Rectal smooth muscle tissue (tissue), 1 donor: ENCODE measurements around the gene TICAM2.

Experiments used
- H3K27ac ChIP-seq: one replicate; pipeline ENCODE4 v1.7.0; 2013; ENCODE audit warnings: low read depth, low read length, inconsistent platforms
- H3K27me3 ChIP-seq: one replicate; pipeline ENCODE4 v1.7.0; 2013; ENCODE audit warnings: low read length; ENCODE audit not compliant: control insufficient read depth, insufficient read depth
- H3K36me3 ChIP-seq: one replicate; pipeline ENCODE4 v1.7.0; 2013; ENCODE audit warnings: low read length; ENCODE audit not compliant: control insufficient read depth, insufficient read depth
- H3K4me1 ChIP-seq: one replicate; pipeline ENCODE4 v1.7.0; 2013; ENCODE audit warnings: low read length; ENCODE audit not compliant: control insufficient read depth, insufficient read depth
- H3K4me3 ChIP-seq: one replicate; pipeline ENCODE4 v1.7.0; 2013; ENCODE audit warnings: low read length
- H3K9ac ChIP-seq: one replicate; pipeline ENCODE4 v1.7.0; 2013; ENCODE audit warnings: low read length

TICAM2 gene

GRCh38 chr5:115600766-115601165 lies 1.5 kb downstream of the TICAM2 start:
- Histone ChIP-seq H3K4me3 (no peak overlapping the region), H3K9ac (no peak overlapping the region), H3K27me3 (no peaks in the 10 kb centered on the region), H3K36me3 (peaks cover 3% of the 10 kb centered on the region), H3K4me1 (peaks cover 6% of the 10 kb centered on the region), H3K27ac (no peak overlapping the region)

GRCh38 chr5:115599924-115600323 lies 2.4 kb downstream of the TICAM2 start:
- H3K4me3 ChIP-seq, result no peak overlapping the region
- peaks cover 3% of the 10 kb centered on the region for H3K36me3 ChIP-seq
- no peaks in the 10 kb centered on the region for H3K27me3 ChIP-seq
- H3K9ac ChIP-seq, result no peak overlapping the region
- H3K27ac ChIP-seq, result no peak overlapping the region
- peaks cover 6% of the 10 kb centered on the region for H3K4me1 ChIP-seq

GRCh38 chr5:115599502-115599901 lies 2.8 kb downstream of the TICAM2 start:
- Histone ChIP-seq H3K36me3 (peaks cover under 1% of the 10 kb centered on the region), H3K9ac (no peak overlapping the region), H3K27me3 (no peaks in the 10 kb centered on the region), H3K27ac (no peak overlapping the region), H3K4me3 (no peak overlapping the region), H3K4me1 (peaks cover 6% of the 10 kb centered on the region)

GRCh38 chr5:115594128-115595047 lies 7.9 kb downstream of the TICAM2 start:
- H3K27ac ChIP-seq, result no peak overlapping the region
- H3K4me3 ChIP-seq, result no peak overlapping the region
- H3K27me3 ChIP-seq, result no peaks in the 10 kb centered on the region
- H3K4me1 ChIP-seq, result no peaks in the 10 kb centered on the region
- H3K9ac ChIP-seq, result no peak overlapping the region
- no peaks in the 10 kb centered on the region for H3K36me3 ChIP-seq

- Histone ChIP-seq H3K9ac (no peak overlapping the region), H3K27me3 (no peaks in the 10 kb centered on the region), H3K36me3 (no peaks in the 10 kb centered on the region), H3K27ac (no peak overlapping the region), H3K4me1 (no peaks in the 10 kb centered on the region), H3K4me3 (no peak overlapping the region)
These were observed 13.2 kb downstream of the TICAM2 start for GRCh38 chr5:115589043-115589442.

GRCh38 chr5:115588640-115589039 lies 13.6 kb downstream of the TICAM2 start:
- H3K36me3 ChIP-seq, result no peaks in the 10 kb centered on the region
- H3K27ac ChIP-seq, result no peak overlapping the region
- no peak overlapping the region for H3K9ac ChIP-seq
- H3K27me3 ChIP-seq, result no peaks in the 10 kb centered on the region
- H3K4me1 ChIP-seq, result no peaks in the 10 kb centered on the region
- no peak overlapping the region for H3K4me3 ChIP-seq

GRCh38 chr5:115586525-115587146 lies 15.6 kb downstream of the TICAM2 start:
- Histone ChIP-seq H3K27me3 (no peaks in the 10 kb centered on the region), H3K4me3 (no peak overlapping the region), H3K27ac (no peak overlapping the region), H3K4me1 (no peaks in the 10 kb centered on the region), H3K36me3 (no peaks in the 10 kb centered on the region), H3K9ac (no peak overlapping the region)

- Histone ChIP-seq H3K4me3 (no peak overlapping the region), H3K27me3 (no peaks in the 10 kb centered on the region), H3K4me1 (no peaks in the 10 kb centered on the region), H3K27ac (no peak overlapping the region), H3K9ac (no peak overlapping the region), H3K36me3 (no peaks in the 10 kb centered on the region)
These were observed 17.0 kb downstream of the TICAM2 start for GRCh38 chr5:115585265-115585664.

GRCh38 chr5:115584501-115584900 lies 17.8 kb downstream of the TICAM2 start:
- Histone ChIP-seq H3K27me3 (no peaks in the 10 kb centered on the region), H3K4me1 (no peaks in the 10 kb centered on the region), H3K27ac (no peak overlapping the region), H3K36me3 (no peaks in the 10 kb centered on the region), H3K9ac (no peak overlapping the region), H3K4me3 (no peak overlapping the region)

- Histone ChIP-seq H3K27me3 (no peaks in the 10 kb centered on the region), H3K4me1 (no peaks in the 10 kb centered on the region), H3K4me3 (no peak overlapping the region), H3K36me3 (no peaks in the 10 kb centered on the region), H3K27ac (no peak overlapping the region), H3K9ac (no peak overlapping the region)
These were observed 18.8 kb downstream of the TICAM2 start for GRCh38 chr5:115583474-115583873.

GRCh38 chr5:115580941-115581340 lies 21.3 kb downstream of the TICAM2 start:
- Histone ChIP-seq H3K4me3 (no peak overlapping the region), H3K4me1 (no peaks in the 10 kb centered on the region), H3K27ac (no peak overlapping the region), H3K27me3 (no peaks in the 10 kb centered on the region), H3K9ac (no peak overlapping the region), H3K36me3 (no peaks in the 10 kb centered on the region)

GRCh38 chr5:115579747-115580173 lies 22.5 kb downstream of the TICAM2 start:
- H3K4me3 ChIP-seq, result no peak overlapping the region
- H3K9ac ChIP-seq, result no peak overlapping the region
- no peaks in the 10 kb centered on the region for H3K4me1 ChIP-seq
- no peaks in the 10 kb centered on the region for H3K36me3 ChIP-seq
- H3K27ac ChIP-seq, result no peak overlapping the region
- H3K27me3 ChIP-seq, result no peaks in the 10 kb centered on the region

GRCh38 chr5:115579216-115579615 lies 23.1 kb downstream of the TICAM2 start:
- H3K4me3 ChIP-seq, result no peak overlapping the region
- no peaks in the 10 kb centered on the region for H3K4me1 ChIP-seq
- H3K36me3 ChIP-seq, result no peaks in the 10 kb centered on the region
- no peak overlapping the region for H3K27ac ChIP-seq
- no peaks in the 10 kb centered on the region for H3K27me3 ChIP-seq
- H3K9ac ChIP-seq, result no peak overlapping the region
